ENCODE measurements around the gene FGF11. TPM values are rescaled to one million over a fixed set of nuclear protein-coding genes. Genes with fewer than 3 reads are reported as not detected.

The FGF11 gene
- total RNA-seq, 1 donor from 2014 or later: 5.0 TPM

GRCh38 chr17:7443499-7444485 lies 4.5 kb downstream of the FGF11 start:
- Mint-ChIP-seq H3K9me3 (ENCODE audit: low read depth) (no peaks in the 10 kb centered on the region), H3K4me3 (ENCODE audit: unreplicated experiment) (no peak overlapping the region), H3K4me1 (ENCODE audit: low read depth) (peaks cover 48% of the 10 kb centered on the region), H3K36me3 (ENCODE audit: low read depth) (peaks cover 2% of the 10 kb centered on the region), H3K27me3 (ENCODE audit: low read depth) (peaks cover 9% of the 10 kb centered on the region), H3K27ac (ENCODE audit: unreplicated experiment) (peak overlapping the region; percentile 59)
- TF ChIP-seq CTCF (IDR thresholded peaks at IDR 0.05): no peak
- DNase-seq (ENCODE audit: low spot score): no peak

GRCh38 chr17:7444682-7445618 lies 5.6 kb downstream of the FGF11 start, which contains the start of gene CHRNB1:
Gene CHRNB1, plus strand, starts transcription at chr17:7445061. Its CDS starts 67 bp downstream, at chr17:7445128.
- peak; percentile 20 for TF ChIP-seq CTCF (IDR thresholded peaks at IDR 0.05)
- peaks cover 40% of the 10 kb centered on the region for H3K4me1 Mint-ChIP-seq (ENCODE audit: low read depth)
- DNase-seq (ENCODE audit: low spot score): no peak
- peaks cover 10% of the 10 kb centered on the region for H3K27me3 Mint-ChIP-seq (ENCODE audit: low read depth)
- no peaks in the 10 kb centered on the region for H3K9me3 Mint-ChIP-seq (ENCODE audit: low read depth)
- H3K36me3 Mint-ChIP-seq (ENCODE audit: low read depth): peaks cover 3% of the 10 kb centered on the region
- peak within 1 kb of the TSS; percentile 69 for H3K4me3 Mint-ChIP-seq (ENCODE audit: unreplicated experiment)
- peak within 1 kb of the TSS; percentile 59 for H3K27ac Mint-ChIP-seq (ENCODE audit: unreplicated experiment)

GRCh38 chr17:7445619-7445968 lies 6.3 kb downstream of the FGF11 start:
- no peak overlapping the region for H3K27ac Mint-ChIP-seq (ENCODE audit: unreplicated experiment)
- TF ChIP-seq CTCF (IDR thresholded peaks at IDR 0.05): no peak
- H3K9me3 Mint-ChIP-seq (ENCODE audit: low read depth): no peaks in the 10 kb centered on the region
- H3K4me3 Mint-ChIP-seq (ENCODE audit: unreplicated experiment): peak overlapping the region; percentile 69
- H3K36me3 Mint-ChIP-seq (ENCODE audit: low read depth): peaks cover 3% of the 10 kb centered on the region
- DNase-seq (ENCODE audit: low spot score): no peak
- peaks cover 10% of the 10 kb centered on the region for H3K27me3 Mint-ChIP-seq (ENCODE audit: low read depth)
- peaks cover 36% of the 10 kb centered on the region for H3K4me1 Mint-ChIP-seq (ENCODE audit: low read depth)

GRCh38 chr17:7448461-7448860 lies 9.1 kb downstream of the FGF11 start:
- no peak overlapping the region for H3K4me3 Mint-ChIP-seq (ENCODE audit: unreplicated experiment)
- DNase-seq (ENCODE audit: low spot score): no peak
- peaks cover 3% of the 10 kb centered on the region for H3K36me3 Mint-ChIP-seq (ENCODE audit: low read depth)
- peaks cover 31% of the 10 kb centered on the region for H3K4me1 Mint-ChIP-seq (ENCODE audit: low read depth)
- peaks cover 10% of the 10 kb centered on the region for H3K27me3 Mint-ChIP-seq (ENCODE audit: low read depth)
- H3K9me3 Mint-ChIP-seq (ENCODE audit: low read depth): no peaks in the 10 kb centered on the region
- H3K27ac Mint-ChIP-seq (ENCODE audit: unreplicated experiment): no peak overlapping the region
- TF ChIP-seq CTCF (IDR thresholded peaks at IDR 0.05): no peak

All from chondrocyte (in vitro differentiated cells).